H1 (cell line): ENCODE data around the gene CDK16.

Source experiments
- CEBPB ChIP-seq: IDR thresholded peaks from 2 replicates; pipeline ENCODE4 v1.6.1; 2012; ENCODE audit warnings: low read depth, low read length
- CHD1 ChIP-seq: IDR thresholded peaks from 2 replicates; pipeline ENCODE4 v1.6.1; 2012; ENCODE audit warnings: low read depth, low read length, improper control_type of control experiment
- HDAC6 ChIP-seq: IDR thresholded peaks from one replicate; pipeline ENCODE4 v1.7.1; 2012; ENCODE audit warnings: low read depth, mild to moderate bottlenecking, inconsistent platforms, low read length, moderate library complexity
- POLR2A ChIP-seq, 2 experiments: IDR thresholded peaks; 1 replicate in 1 of 2; 2 replicates in 1 of 2; pipeline ENCODE4 v1.6.1; 2011; ENCODE audit warnings: low read depth in 2 of 2, low read length in 2 of 2, mild to moderate bottlenecking in 2 of 2; ENCODE audit errors: control extremely low read depth in 1 of 2
- POLR2AphosphoS5 ChIP-seq: IDR thresholded peaks from 2 replicates; pipeline ENCODE4 v1.6.1; 2011; ENCODE audit warnings: low read depth, low read length
- RFX5 ChIP-seq: IDR thresholded peaks from 2 replicates; pipeline ENCODE4 v1.6.1; 2011; ENCODE audit warnings: low read depth, low read length, improper control_type of control experiment, borderline replicate concordance
- YY1 ChIP-seq: IDR thresholded peaks from 2 replicates; pipeline ENCODE4 v1.6.1; 2011; ENCODE audit warnings: low read depth, mild to moderate bottlenecking, low read length
- TF ChIP-seq, protein P1 (sequence below), 3 experiments: IDR thresholded peaks; 1 replicate in 2 of 3; 2 replicates in 1 of 3; pipeline versions ENCODE4 v1.5.1 to v1.6.1; 2011; ENCODE audit warnings: low read length in 3 of 3, mild to moderate bottlenecking in 3 of 3, inconsistent platforms in 2 of 3, low read depth in 1 of 3, moderate library complexity in 1 of 3; ENCODE audit not compliant: insufficient read depth in 1 of 3; ENCODE audit errors: control extremely low read depth in 1 of 3

GRCh38 chrX:47232197-47232802 is 13.8 kb downstream of the CDK16 start:
- TF ChIP-seq, protein P1, sequence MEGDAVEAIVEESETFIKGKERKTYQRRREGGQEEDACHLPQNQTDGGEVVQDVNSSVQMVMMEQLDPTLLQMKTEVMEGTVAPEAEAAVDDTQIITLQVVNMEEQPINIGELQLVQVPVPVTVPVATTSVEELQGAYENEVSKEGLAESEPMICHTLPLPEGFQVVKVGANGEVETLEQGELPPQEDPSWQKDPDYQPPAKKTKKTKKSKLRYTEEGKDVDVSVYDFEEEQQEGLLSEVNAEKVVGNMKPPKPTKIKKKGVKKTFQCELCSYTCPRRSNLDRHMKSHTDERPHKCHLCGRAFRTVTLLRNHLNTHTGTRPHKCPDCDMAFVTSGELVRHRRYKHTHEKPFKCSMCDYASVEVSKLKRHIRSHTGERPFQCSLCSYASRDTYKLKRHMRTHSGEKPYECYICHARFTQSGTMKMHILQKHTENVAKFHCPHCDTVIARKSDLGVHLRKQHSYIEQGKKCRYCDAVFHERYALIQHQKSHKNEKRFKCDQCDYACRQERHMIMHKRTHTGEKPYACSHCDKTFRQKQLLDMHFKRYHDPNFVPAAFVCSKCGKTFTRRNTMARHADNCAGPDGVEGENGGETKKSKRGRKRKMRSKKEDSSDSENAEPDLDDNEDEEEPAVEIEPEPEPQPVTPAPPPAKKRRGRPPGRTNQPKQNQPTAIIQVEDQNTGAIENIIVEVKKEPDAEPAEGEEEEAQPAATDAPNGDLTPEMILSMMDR (IDR thresholded peaks at IDR 0.05; ENCODE audit: control extremely low read depth in 1 of 3, insufficient read depth in 1 of 3, low read depth in 1 of 3, low read length in 3 of 3), result no peak
- TF ChIP-seq RFX5, result no peak
- TF ChIP-seq POLR2AphosphoS5, result no peak
- TF ChIP-seq CHD1, result no peak
- TF ChIP-seq CEBPB, result no peak
- TF ChIP-seq YY1, result no peak
- no peak for TF ChIP-seq POLR2A (IDR thresholded peaks at IDR 0.05; ENCODE audit: control extremely low read depth in 1 of 2, low read depth in 2 of 2, low read length in 2 of 2)
- no peak for TF ChIP-seq HDAC6
